ENCODE measurements around the gene IFI27L1.

Gene IFI27L1

DNA sequence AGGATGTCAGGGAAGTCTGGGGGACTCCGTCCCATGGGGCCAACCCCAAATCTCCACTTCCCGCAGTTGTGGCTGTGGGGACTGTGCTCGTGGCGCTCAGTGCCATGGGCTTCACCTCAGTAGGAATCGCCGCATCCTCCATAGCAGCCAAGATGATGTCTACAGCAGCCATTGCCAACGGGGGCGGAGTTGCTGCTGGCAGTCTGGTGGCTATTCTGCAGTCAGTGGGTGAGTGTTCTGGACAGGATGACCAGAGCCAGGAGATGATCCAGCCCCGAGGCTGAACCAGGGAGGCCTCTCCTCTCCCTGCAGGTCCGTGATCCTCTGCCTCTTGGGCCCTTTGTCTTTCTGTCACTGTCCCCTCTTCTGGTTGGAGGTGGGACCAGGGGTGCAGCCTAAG is 20.6 kb downstream of the IFI27L1 start:
- no peaks in the 10 kb centered on the region for H4K20me1 ChIP-seq (ENCODE audit: insufficient read depth, low read length)
- H3K27ac ChIP-seq (ENCODE audit: low read length) = no peak overlapping the region
- H3K4me1 ChIP-seq (ENCODE audit: low read length) = no peaks in the 10 kb centered on the region
- H2AFZ ChIP-seq (ENCODE audit: low read depth, low read length) = no peak overlapping the region
- no peaks in the 10 kb centered on the region for H3K9me3 ChIP-seq (ENCODE audit: insufficient read depth, low read length)
- no peaks in the 10 kb centered on the region for H3K27me3 ChIP-seq (ENCODE audit: low read depth, low read length)
- no peak overlapping the region for H3K4me3 ChIP-seq (ENCODE audit: low read length)
- no peaks in the 10 kb centered on the region for H3K36me3 ChIP-seq (replicated peaks; ENCODE audit: low read depth, low read length)
- H3K9ac ChIP-seq (ENCODE audit: low read length) = no peak overlapping the region
- H3K79me2 ChIP-seq (ENCODE audit: low read length) = no peaks in the 10 kb centered on the region
- TF ChIP-seq, protein P1, sequence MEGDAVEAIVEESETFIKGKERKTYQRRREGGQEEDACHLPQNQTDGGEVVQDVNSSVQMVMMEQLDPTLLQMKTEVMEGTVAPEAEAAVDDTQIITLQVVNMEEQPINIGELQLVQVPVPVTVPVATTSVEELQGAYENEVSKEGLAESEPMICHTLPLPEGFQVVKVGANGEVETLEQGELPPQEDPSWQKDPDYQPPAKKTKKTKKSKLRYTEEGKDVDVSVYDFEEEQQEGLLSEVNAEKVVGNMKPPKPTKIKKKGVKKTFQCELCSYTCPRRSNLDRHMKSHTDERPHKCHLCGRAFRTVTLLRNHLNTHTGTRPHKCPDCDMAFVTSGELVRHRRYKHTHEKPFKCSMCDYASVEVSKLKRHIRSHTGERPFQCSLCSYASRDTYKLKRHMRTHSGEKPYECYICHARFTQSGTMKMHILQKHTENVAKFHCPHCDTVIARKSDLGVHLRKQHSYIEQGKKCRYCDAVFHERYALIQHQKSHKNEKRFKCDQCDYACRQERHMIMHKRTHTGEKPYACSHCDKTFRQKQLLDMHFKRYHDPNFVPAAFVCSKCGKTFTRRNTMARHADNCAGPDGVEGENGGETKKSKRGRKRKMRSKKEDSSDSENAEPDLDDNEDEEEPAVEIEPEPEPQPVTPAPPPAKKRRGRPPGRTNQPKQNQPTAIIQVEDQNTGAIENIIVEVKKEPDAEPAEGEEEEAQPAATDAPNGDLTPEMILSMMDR (IDR thresholded peaks at IDR 0.05; ENCODE audit: low read depth, low read length) = no peak
- no peak for TF ChIP-seq EZH2phosphoT487 (IDR thresholded peaks at IDR 0.05; ENCODE audit: low read depth)
- no peak overlapping the region for H3K4me2 ChIP-seq (ENCODE audit: low read length)

DNA sequence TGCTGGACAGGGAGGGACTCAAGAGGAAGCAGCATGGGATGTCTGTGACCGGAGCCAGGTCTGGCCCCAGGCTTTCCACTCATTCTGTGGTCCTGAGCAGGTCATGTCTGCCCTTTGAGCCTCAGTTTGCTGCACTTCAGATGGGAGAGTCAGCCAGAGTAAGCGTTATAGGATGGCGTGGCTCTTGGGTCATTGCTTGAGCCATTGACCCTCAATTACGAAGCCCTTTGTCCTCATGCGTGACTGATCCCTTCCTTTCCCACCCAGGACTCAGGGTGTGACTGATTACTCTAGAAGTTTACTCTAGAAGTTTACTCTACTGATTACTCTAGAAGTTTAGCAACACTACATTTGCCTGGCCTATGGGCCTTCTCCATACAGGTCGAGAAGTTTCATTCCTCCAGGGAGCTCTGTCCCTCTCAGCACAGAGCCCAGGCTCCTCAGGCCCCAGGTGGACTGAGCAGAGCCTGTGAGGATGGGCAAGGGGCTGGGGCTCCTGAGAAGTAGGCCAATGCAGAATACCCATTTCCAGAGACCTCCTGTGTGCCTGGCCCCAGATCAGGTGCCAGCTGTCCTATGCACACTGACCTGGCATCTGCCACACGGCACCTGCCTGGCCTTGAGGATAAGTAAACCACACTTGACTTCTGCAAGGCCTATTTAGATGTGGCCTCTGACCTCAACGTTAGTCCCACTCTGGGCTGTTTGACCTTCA is 21.8 kb downstream of the IFI27L1 start:
- no peaks in the 10 kb centered on the region for H3K27me3 ChIP-seq (ENCODE audit: low read depth, low read length)
- no peaks in the 10 kb centered on the region for H3K9me3 ChIP-seq (ENCODE audit: insufficient read depth, low read length)
- no peak overlapping the region for H3K9ac ChIP-seq (ENCODE audit: low read length)
- H3K4me1 ChIP-seq (ENCODE audit: low read length) = no peaks in the 10 kb centered on the region
- no peaks in the 10 kb centered on the region for H3K79me2 ChIP-seq (ENCODE audit: low read length)
- no peaks in the 10 kb centered on the region for H3K36me3 ChIP-seq (replicated peaks; ENCODE audit: low read depth, low read length)
- no peaks in the 10 kb centered on the region for H4K20me1 ChIP-seq (ENCODE audit: insufficient read depth, low read length)
- TF ChIP-seq, protein P1 (IDR thresholded peaks at IDR 0.05; ENCODE audit: low read depth, low read length) = no peak
- TF ChIP-seq EZH2phosphoT487 (IDR thresholded peaks at IDR 0.05; ENCODE audit: low read depth) = no peak
- H3K27ac ChIP-seq (ENCODE audit: low read length) = no peak overlapping the region
- H2AFZ ChIP-seq (ENCODE audit: low read depth, low read length) = no peak overlapping the region
- no peak overlapping the region for H3K4me2 ChIP-seq (ENCODE audit: low read length)
- H3K4me3 ChIP-seq (ENCODE audit: low read length) = no peak overlapping the region

DNA sequence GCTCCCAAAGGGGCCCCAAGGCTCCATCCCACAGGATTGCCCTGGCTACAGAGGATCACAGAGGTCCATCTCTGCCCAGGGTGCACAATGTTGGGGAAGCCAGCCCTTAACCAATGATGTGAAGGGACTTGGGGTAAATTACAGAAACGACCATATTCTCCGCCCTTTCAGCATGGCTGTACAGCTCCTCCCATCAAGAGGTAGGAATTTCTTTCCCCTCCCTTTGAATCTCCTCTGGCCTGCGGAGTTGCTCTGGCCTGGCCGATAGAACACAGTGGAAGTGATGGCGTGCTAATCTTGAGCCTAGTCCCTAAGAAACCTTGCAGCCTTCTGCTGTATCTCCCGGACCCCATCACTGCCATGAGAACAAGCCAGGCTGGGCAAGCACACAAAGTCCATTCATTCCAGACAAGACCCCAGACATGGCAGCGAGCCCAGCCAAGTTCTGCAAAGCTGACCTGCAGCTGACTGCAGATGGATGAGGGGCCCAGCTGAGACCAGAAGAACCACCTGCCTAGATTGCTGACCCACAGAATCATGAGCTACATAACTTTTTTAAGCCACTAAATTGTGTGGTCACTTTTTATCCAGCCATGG is 22.5 kb downstream of the IFI27L1 start:
- Histone ChIP-seq H3K9ac (ENCODE audit: low read length) (no peak overlapping the region), H3K4me2 (ENCODE audit: low read length) (no peak overlapping the region)

DNA sequence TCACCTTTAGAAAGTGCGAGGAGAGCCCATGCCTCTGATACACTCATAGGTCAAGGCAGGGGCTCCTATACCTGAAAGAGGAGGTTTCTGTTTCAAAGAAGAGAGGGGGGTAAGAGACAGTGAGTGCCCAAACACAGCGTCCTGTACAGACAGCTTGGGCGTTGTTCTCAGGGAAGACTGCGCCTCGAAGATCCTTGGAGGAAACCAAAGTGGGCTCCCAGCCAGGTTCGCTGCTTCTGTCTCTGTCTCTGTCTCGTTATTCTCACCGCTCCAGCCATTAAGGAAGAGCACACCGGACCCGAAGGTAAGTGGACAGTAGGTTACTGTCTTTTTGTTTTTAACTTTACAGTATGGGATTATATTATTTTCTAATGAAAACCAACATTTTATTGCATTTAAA is 23.6 kb downstream of the IFI27L1 start:
- Histone ChIP-seq H3K27me3 (ENCODE audit: low read depth, low read length) (no peaks in the 10 kb centered on the region), H3K9me3 (ENCODE audit: insufficient read depth, low read length) (no peaks in the 10 kb centered on the region), H2AFZ (ENCODE audit: low read depth, low read length) (no peak overlapping the region), H3K4me2 (ENCODE audit: low read length) (no peak overlapping the region), H3K36me3 (replicated peaks; ENCODE audit: low read depth, low read length) (no peaks in the 10 kb centered on the region), H3K4me3 (ENCODE audit: low read length) (no peak overlapping the region), H3K27ac (ENCODE audit: low read length) (no peak overlapping the region), H3K9ac (ENCODE audit: low read length) (no peak overlapping the region), H3K79me2 (ENCODE audit: low read length) (no peaks in the 10 kb centered on the region), H4K20me1 (ENCODE audit: insufficient read depth, low read length) (no peaks in the 10 kb centered on the region), H3K4me1 (ENCODE audit: low read length) (no peaks in the 10 kb centered on the region)
- no peak for TF ChIP-seq EZH2phosphoT487 (IDR thresholded peaks at IDR 0.05; ENCODE audit: low read depth)
- TF ChIP-seq, protein P1 (IDR thresholded peaks at IDR 0.05; ENCODE audit: low read depth, low read length) = no peak

More for the DNA sequence above, 22.5 kb downstream of the IFI27L1 start:
- TF ChIP-seq, protein P1 (IDR thresholded peaks at IDR 0.05; ENCODE audit: low read depth, low read length) = no peak
- no peak for TF ChIP-seq EZH2phosphoT487 (IDR thresholded peaks at IDR 0.05; ENCODE audit: low read depth)
- Histone ChIP-seq H3K4me3 (ENCODE audit: low read length) (no peak overlapping the region), H4K20me1 (ENCODE audit: insufficient read depth, low read length) (no peaks in the 10 kb centered on the region), H3K9me3 (ENCODE audit: insufficient read depth, low read length) (no peaks in the 10 kb centered on the region), H2AFZ (ENCODE audit: low read depth, low read length) (no peak overlapping the region), H3K27ac (ENCODE audit: low read length) (no peak overlapping the region), H3K4me1 (ENCODE audit: low read length) (no peaks in the 10 kb centered on the region), H3K79me2 (ENCODE audit: low read length) (no peaks in the 10 kb centered on the region), H3K27me3 (ENCODE audit: low read depth, low read length) (no peaks in the 10 kb centered on the region), H3K36me3 (replicated peaks; ENCODE audit: low read depth, low read length) (no peaks in the 10 kb centered on the region)
